ENCODE measurements around the gene MICAL1. TPM values are rescaled to one million over a fixed set of nuclear protein-coding genes. Genes with fewer than 3 reads are reported as not detected.
A peak's percentile ranks its signal among the peaks of the same experiment; 100 is the strongest.
"Not testable (repeated sequence)": the region's sequence is repeated elsewhere in the genome, so short reads cannot be mapped to it uniquely, and the experiment has no call there.

Gene MICAL1
- polyA plus RNA-seq, 6 donors from 2014 or later = 8.4 to 26.7 (median 16.1) TPM

GRCh38 chr6:109472132-109472995 is 16.8 kb upstream of the MICAL1 start:
- DNase-seq = no peak

GRCh38 chr6:109471105-109471810 is 15.7 kb upstream of the MICAL1 start:
- Mint-ChIP-seq H3K27ac (peak overlapping the region in 5 of 6 donors; percentile 59 to 92 (median 88)), H3K9me3 (peaks cover 0 to 1% (median 0%) of the 10 kb centered on the region in 7 donors), H3K4me1 (peaks cover 44 to 72% (median 57%) of the 10 kb centered on the region in 3 donors), H3K27me3 (no peaks in the 10 kb centered on the region), H3K36me3 (peaks cover 32 to 56% of the 10 kb centered on the region in 2 donors), H3K4me3 (peak overlapping the region in 1 of 8 donors; percentile 8)
- no peak for DNase-seq
- ATAC-seq (ENCODE audit: low read depth in 2 of 2) = no peak

More at GRCh38 chr6:109472132-109472995, 16.8 kb upstream of the MICAL1 start:
- peak overlapping the region; percentile 30 to 84 (median 64) for H3K4me3 Mint-ChIP-seq
- no peaks in the 10 kb centered on the region for H3K27me3 Mint-ChIP-seq
- H3K9me3 Mint-ChIP-seq = peaks cover 0 to 1% (median 0%) of the 10 kb centered on the region in 7 donors
- peaks cover 32 to 55% of the 10 kb centered on the region in 2 donors for H3K36me3 Mint-ChIP-seq
- H3K27ac Mint-ChIP-seq = peak overlapping the region; percentile 63 to 96 (median 83)
- ATAC-seq (ENCODE audit: low read depth in 2 of 2) = peak; percentile 91 to 95
- peaks cover 50 to 79% (median 63%) of the 10 kb centered on the region in 3 donors for H3K4me1 Mint-ChIP-seq

DNA sequence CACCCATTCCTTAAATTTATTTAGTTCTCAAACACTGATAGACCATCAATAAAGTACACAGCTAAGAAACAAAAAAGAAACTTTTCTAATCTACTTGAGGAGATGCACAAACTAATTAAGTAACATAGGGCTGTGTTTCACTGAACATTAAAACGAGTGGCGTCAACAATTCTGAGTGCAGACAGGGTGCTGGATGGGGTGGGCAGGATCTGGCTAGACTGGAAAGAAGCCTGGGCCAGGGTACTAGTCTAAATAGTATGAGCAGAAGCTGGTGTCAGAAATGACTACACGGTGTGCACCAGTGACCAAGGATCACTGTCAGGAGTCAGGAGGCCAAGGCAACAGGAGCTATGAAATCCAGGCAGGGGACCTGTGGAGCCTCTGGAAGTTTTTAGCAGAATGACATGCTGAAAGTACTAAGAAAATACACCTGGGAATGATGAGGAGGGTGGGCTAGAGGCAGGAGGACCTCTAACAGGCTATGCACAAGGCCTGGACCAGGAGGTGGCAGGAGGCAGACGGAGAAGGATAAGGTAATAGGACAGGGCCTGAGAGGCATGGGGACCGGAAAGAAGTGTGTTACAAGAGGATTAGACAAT is 14.1 kb upstream of the MICAL1 start:
- peaks cover 47 to 73% (median 57%) of the 10 kb centered on the region in 3 donors for H3K4me1 Mint-ChIP-seq
- peak overlapping the region in 1 of 8 donors; percentile 51 for H3K4me3 Mint-ChIP-seq
- no peak for ATAC-seq (ENCODE audit: low read depth in 2 of 2)

GRCh38 chr6:109467696-109468095 is 12.1 kb upstream of the MICAL1 start:
- Mint-ChIP-seq H3K36me3 (peaks cover 31 to 44% of the 10 kb centered on the region in 2 donors), H3K27ac (peak overlapping the region in 2 of 6 donors; percentile 41 to 51), H3K27me3 (no peaks in the 10 kb centered on the region), H3K9me3 (no peaks in the 10 kb centered on the region), H3K4me3 (no peak overlapping the region), H3K4me1 (peaks cover 41 to 70% (median 52%) of the 10 kb centered on the region in 3 donors)
- no peak for DNase-seq
- no peak for ATAC-seq (ENCODE audit: low read depth in 2 of 2)

More for the DNA sequence above, 14.1 kb upstream of the MICAL1 start:
- Mint-ChIP-seq H3K9me3 (no peaks in the 10 kb centered on the region), H3K36me3 (peaks cover 41 to 50% of the 10 kb centered on the region in 2 donors), H3K27me3 (no peaks in the 10 kb centered on the region), H3K27ac (peak overlapping the region in 3 of 6 donors; percentile 82 to 91 (median 89))
- no peak for DNase-seq

DNA sequence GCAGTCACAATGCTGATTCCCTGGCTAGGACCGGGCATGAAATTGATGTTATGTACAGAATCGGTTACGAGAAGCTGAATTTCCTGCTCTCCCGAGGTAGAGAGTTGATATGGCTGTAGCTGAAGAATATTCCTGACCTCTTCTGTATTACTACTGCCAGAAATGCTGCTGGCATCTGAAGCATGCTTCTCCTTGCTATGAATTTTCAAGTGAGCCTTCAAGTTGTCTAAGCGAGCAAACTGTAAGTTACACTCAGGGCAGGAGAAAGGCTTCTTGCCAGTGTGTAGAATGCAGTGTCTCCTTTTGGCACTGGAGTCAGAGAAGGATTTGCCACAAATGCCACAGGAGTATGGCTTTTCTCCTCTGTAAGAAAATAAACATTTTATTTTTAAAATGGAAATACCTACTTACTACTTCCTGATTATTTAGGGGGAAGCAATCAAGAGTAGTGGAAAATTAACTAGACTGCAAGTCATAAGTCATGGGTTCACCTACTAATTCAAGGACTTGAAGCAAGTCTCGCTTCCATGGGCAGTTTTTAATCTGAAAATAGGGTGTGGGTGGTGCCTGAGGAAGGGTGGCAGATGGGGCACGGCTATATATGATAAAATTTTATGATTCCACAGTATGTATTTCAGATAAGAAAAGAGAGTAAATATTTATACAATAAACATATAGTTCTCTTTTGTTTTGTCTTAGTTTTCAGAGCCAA is 10.8 kb upstream of the MICAL1 start:
- H3K27me3 Mint-ChIP-seq = no peaks in the 10 kb centered on the region
- H3K4me1 Mint-ChIP-seq = peaks cover 37 to 66% (median 49%) of the 10 kb centered on the region in 3 donors
- peak overlapping the region in 2 of 6 donors; percentile 33 to 62 for H3K27ac Mint-ChIP-seq

DNA sequence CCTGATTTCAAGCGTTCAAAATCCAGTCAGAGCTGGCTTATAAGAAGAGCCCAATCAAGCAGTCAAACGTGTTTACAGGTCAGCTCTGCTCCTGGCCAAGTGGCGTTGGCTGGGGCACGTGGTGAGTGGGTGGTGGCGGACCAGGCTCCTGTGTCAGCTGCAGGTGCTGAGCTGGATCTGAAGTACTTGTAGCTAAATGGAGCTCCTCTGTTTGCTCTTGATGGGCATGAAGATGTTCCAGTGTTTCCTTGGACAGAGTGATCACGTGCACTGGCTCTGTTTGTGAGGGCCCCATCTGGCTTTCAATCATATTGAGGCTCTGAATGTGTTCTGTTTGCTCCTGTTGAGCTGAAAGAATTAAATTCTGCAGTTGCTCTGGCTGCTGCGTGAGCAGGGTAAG is 10.2 kb upstream of the MICAL1 start:
- H3K27ac Mint-ChIP-seq = peak overlapping the region in 3 of 6 donors; percentile 24 to 41 (median 37)
- peaks cover 33 to 64% (median 44%) of the 10 kb centered on the region in 3 donors for H3K4me1 Mint-ChIP-seq
- H3K9me3 Mint-ChIP-seq = peaks cover 0 to 6% (median 0%) of the 10 kb centered on the region in 7 donors
- ATAC-seq (ENCODE audit: low read depth in 2 of 2) (no peak), DNase-seq (no peak)
- peaks cover 39 to 41% of the 10 kb centered on the region in 2 donors for H3K36me3 Mint-ChIP-seq
- H3K27me3 Mint-ChIP-seq = no peaks in the 10 kb centered on the region
- H3K4me3 Mint-ChIP-seq = no peak overlapping the region

More for the DNA sequence above, 10.8 kb upstream of the MICAL1 start:
- Mint-ChIP-seq H3K4me3 (no peak overlapping the region), H3K9me3 (peaks cover 0 to 2% (median 0%) of the 10 kb centered on the region in 7 donors), H3K36me3 (peaks cover 39 to 42% of the 10 kb centered on the region in 2 donors)
- DNase-seq = no peak
- no peak for ATAC-seq (ENCODE audit: low read depth in 2 of 2)

GRCh38 chr6:109461733-109462526 is 6.4 kb upstream of the MICAL1 start:
- Mint-ChIP-seq H3K27ac (peak overlapping the region; percentile 81 to 100 (median 87)), H3K27me3 (no peaks in the 10 kb centered on the region), H3K36me3 (peaks cover 17 to 19% of the 10 kb centered on the region in 2 donors), H3K4me3 (no peak overlapping the region), H3K4me1 (peaks cover 43 to 76% (median 52%) of the 10 kb centered on the region in 3 donors), H3K9me3 (peaks cover 0 to 7% (median 0%) of the 10 kb centered on the region in 7 donors)
- ATAC-seq (ENCODE audit: low read depth in 2 of 2) (no peak), DNase-seq (no peak)

DNA sequence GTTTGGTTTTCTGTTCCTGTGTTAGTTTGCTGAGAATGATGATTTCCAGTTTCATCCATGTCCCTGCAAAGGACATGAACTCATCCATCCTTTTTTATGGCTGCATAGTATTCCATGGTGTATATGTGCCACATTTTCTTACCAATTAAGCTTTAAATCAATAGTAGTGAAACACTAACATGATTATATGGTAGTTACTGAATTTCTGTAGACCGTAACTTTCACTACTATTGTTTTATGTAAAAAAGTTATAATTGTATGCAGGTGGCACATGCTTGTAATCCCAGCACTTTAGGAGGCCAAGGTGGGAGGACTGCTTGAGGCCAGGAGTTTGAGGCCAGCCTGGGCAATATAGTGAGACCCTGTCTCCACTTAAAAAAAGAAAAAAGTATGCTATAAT is 5.6 kb upstream of the MICAL1 start:
- peaks cover 47 to 81% (median 59%) of the 10 kb centered on the region in 3 donors for H3K4me1 Mint-ChIP-seq
- peak overlapping the region in 4 of 6 donors; percentile 81 to 100 (median 98) for H3K27ac Mint-ChIP-seq
- H3K27me3 Mint-ChIP-seq; H3K9me3 Mint-ChIP-seq; ATAC-seq (ENCODE audit: low read depth in 2 of 2); DNase-seq: not testable (repeated sequence)
- peak overlapping the region in 1 of 8 donors; percentile 56 for H3K4me3 Mint-ChIP-seq
- H3K36me3 Mint-ChIP-seq = peaks cover 17 to 19% of the 10 kb centered on the region in 2 donors

DNA sequence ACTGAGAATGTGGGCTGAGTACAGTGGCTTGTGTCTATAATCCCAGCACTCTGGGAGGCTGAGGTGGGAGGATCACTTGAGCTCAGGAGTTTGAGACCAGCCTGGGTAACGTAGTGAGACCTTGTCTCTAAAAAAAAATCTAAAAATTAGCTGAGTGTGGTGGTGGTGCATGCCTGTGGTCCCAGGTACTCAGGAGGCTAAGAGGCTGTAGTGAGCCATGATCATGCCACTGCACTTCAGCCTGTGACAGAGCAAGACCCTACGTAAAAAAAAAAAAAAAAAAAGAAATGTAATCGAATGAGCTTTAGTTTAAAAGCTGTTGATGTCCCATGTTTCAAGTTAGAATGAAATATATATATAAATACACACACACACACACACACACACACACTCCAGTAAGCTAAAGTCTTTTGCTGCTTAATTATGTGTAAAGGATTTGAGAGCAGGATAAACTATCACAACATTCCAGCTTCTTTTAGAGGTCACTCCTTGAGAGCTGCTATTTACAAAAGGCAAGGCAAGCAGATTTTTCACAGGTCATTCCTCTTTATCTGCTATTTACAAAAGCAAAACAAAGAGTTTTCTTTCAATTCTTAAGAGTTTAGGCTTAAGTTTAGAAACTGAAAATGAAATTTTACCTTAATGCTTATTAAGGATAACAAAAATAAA is 4.7 kb upstream of the MICAL1 start:
- no peak for ATAC-seq (ENCODE audit: low read depth in 2 of 2)
- Mint-ChIP-seq H3K9me3 (peaks cover 0 to 9% (median 0%) of the 10 kb centered on the region in 7 donors), H3K36me3 (peaks cover 9 to 15% of the 10 kb centered on the region in 2 donors), H3K27me3 (no peaks in the 10 kb centered on the region), H3K4me1 (peaks cover 43 to 72% (median 54%) of the 10 kb centered on the region in 3 donors), H3K27ac (peak overlapping the region; percentile 78 to 100 (median 96)), H3K4me3 (peak overlapping the region in 1 of 8 donors; percentile 36)
- no peak for DNase-seq

- Mint-ChIP-seq H3K27ac (peak overlapping the region; percentile 90 to 100 (median 96)), H3K4me1 (peaks cover 53 to 72% (median 61%) of the 10 kb centered on the region in 3 donors), H3K36me3 (peaks cover 8 to 13% of the 10 kb centered on the region in 2 donors), H3K4me3 (peak overlapping the region; percentile 3 to 100 (median 56)), H3K9me3 (peaks cover 0 to 10% (median 0%) of the 10 kb centered on the region in 7 donors), H3K27me3 (no peaks in the 10 kb centered on the region)
- peak; percentile 17 to 19 for ATAC-seq (ENCODE audit: low read depth in 2 of 2)
- peak; percentile 82 for DNase-seq
These were observed 3.4 kb upstream of the MICAL1 start for GRCh38 chr6:109458774-109459531.

- Mint-ChIP-seq H3K4me3 (peak overlapping the region; percentile 3 to 100 (median 96)), H3K9me3 (peaks cover 0 to 10% (median 0%) of the 10 kb centered on the region in 7 donors), H3K4me1 (peaks cover 57 to 81% (median 74%) of the 10 kb centered on the region in 3 donors), H3K27me3 (no peaks in the 10 kb centered on the region), H3K27ac (peak overlapping the region; percentile 89 to 100 (median 97)), H3K36me3 (peaks cover 8 to 13% of the 10 kb centered on the region in 2 donors)
- ATAC-seq (ENCODE audit: low read depth in 2 of 2) = no peak
- DNase-seq = no peak
These were observed 2.0 kb upstream of the MICAL1 start for GRCh38 chr6:109457562-109457996.

Measured in naive B cell (primary cell).